GM21529 (cell line): Measurements from ENCODE around the gene DMRTA1.
A peak's percentile ranks its signal among the peaks of the same experiment; 100 is the strongest.
"Not testable (repeated sequence)": the region's sequence is repeated elsewhere in the genome, so short reads cannot be mapped to it uniquely, and the experiment has no call there.

Experiments
- ATAC-seq: cut with Tn5 transposase; IDR thresholded peaks from one replicate; pipeline ENCODE4 v1.9.1; 2021; ENCODE audit not compliant: unreplicated experiment

The DMRTA1 gene

GRCh38 chr9:22455181-22455580, 8.6 kb downstream of the DMRTA1 start:
- no peak for ATAC-seq

GRCh38 chr9:22457448-22457847, 10.8 kb downstream of the DMRTA1 start:
- no peak for ATAC-seq

GRCh38 chr9:22463205-22463604, 16.6 kb downstream of the DMRTA1 start:
- no peak for ATAC-seq

GRCh38 chr9:22469928-22470544, 23.4 kb downstream of the DMRTA1 start:
- ATAC-seq: peak; percentile 83

GRCh38 chr9:22481566-22481965, 34.9 kb downstream of the DMRTA1 start:
- ATAC-seq: no peak

- ATAC-seq: no peak
These were observed 37.0 kb downstream of the DMRTA1 start for GRCh38 chr9:22483528-22484070.

GRCh38 chr9:22496197-22496596, 49.6 kb downstream of the DMRTA1 start:
- not testable (repeated sequence) for ATAC-seq
